A673 (cell line): ENCODE results near the gene ABHD17A. TPM values are rescaled to one million over a fixed set of nuclear protein-coding genes. Genes with fewer than 3 reads are reported as not detected.

Source experiments
- BruUV-seq: library from RNA; stranded (reverse); fragments of 400-500 nt; replicated peaks from 2 replicates; lab custom pipeline; 2021; lab: Mats Ljungman, UMichigan
- CTCF ChIA-PET: fragments of 300-600 bp; sonication (Branson Sonifier 250); formaldehyde crosslinking; loops from one replicate; lab custom pipeline; 2022; ENCODE audit warnings: antibody characterized with exemption; lab: Charles Lee
- POLR2A ChIA-PET: fragments of 300-600 bp; sonication (Branson Sonifier 250); formaldehyde crosslinking; loops from one replicate; lab custom pipeline; 2022; ENCODE audit warnings: antibody characterized with exemption; ENCODE audit not compliant: low non-redundant PET; lab: Charles Lee
- DNase-seq: peaks from one replicate; pipeline ENCODE4 v3.0.0-alpha.2; 2015; ENCODE audit warnings: low spot score
- H3K27ac ChIP-seq: fragments of 200-600 bp; sonication (generic); 2 replicates; pipeline ENCODE4 v1.5.1; 2016; ENCODE audit warnings: mixed run types, low read depth, mild to moderate bottlenecking, mixed read lengths, antibody characterized with exemption, low read length; ENCODE audit not compliant: poor library complexity, severe bottlenecking
- H3K27me3 ChIP-seq: fragments of 200-600 bp; sonication (generic); replicated peaks from 2 replicates; pipeline ENCODE4 v1.6.1; 2017; ENCODE audit warnings: mixed run types, low read depth, mild to moderate bottlenecking, mixed read lengths, antibody characterized with exemption, low read length; ENCODE audit not compliant: insufficient read depth, poor library complexity
- H3K36me3 ChIP-seq: fragments of 200-600 bp; sonication (generic); 2 replicates; pipeline ENCODE4 v1.6.1; 2016; ENCODE audit warnings: mixed run types, mild to moderate bottlenecking, mixed read lengths, antibody characterized with exemption, low read length; ENCODE audit not compliant: insufficient read depth, poor library complexity, severe bottlenecking
- H3K4me1 ChIP-seq: fragments of 200-600 bp; sonication (generic); 2 replicates; pipeline ENCODE4 v1.6.1; 2017; ENCODE audit warnings: mixed run types, mild to moderate bottlenecking, mixed read lengths, antibody characterized with exemption, low read length; ENCODE audit not compliant: insufficient read depth, poor library complexity, severe bottlenecking
- H3K4me3 ChIP-seq: fragments of 200-600 bp; sonication (generic); 2 replicates; pipeline ENCODE4 v1.5.1; 2016; ENCODE audit warnings: low read depth, mixed run types, mild to moderate bottlenecking, mixed read lengths, low read length; ENCODE audit not compliant: poor library complexity, severe bottlenecking
- H3K9me3 ChIP-seq: fragments of 200-600 bp; sonication (generic); 2 replicates; pipeline ENCODE4 v1.6.1; 2016; ENCODE audit warnings: mixed run types, low read depth, mild to moderate bottlenecking, mixed read lengths, antibody characterized with exemption, low read length; ENCODE audit not compliant: poor library complexity, severe bottlenecking
- EZH2 ChIP-seq: fragments of 200-600 bp; sonication (generic); IDR thresholded peaks from 2 replicates; pipeline ENCODE4 v1.6.1; 2017; ENCODE audit warnings: borderline replicate concordance, low read depth, mild to moderate bottlenecking, mixed read lengths, antibody characterized with exemption, low read length; ENCODE audit not compliant: poor library complexity, severe bottlenecking
- intact Hi-C: fragments of 100-400 bp; cut with micrococcal nuclease; formaldehyde crosslinking; loops from one replicate; pipeline ENCODE4 v1.10.0; 2022; ENCODE audit not compliant: unreplicated experiment
- total RNA-seq: library from RNA; stranded (reverse); gene quantifications from 2 replicates; pipeline ENCODE4 v1.2.3, GENCODE V29; 2021
- TF ChIP-seq, protein P1 (sequence below): fragments of 300-800, 200-600 bp; sonication (generic); conservative IDR thresholded peaks from 2 replicates; pipeline ENCODE4 v1.5.1; 2017; ENCODE audit warnings: low read depth, mild to moderate bottlenecking, antibody characterized with exemption, low read length, moderate library complexity, mixed read lengths

The ABHD17A gene
- total RNA-seq, 1 experiment from 2014 or later: 56.9 TPM

- no peak for DNase-seq
- BruUV-seq: no TSS peak
- Histone ChIP-seq H3K36me3 (peaks cover 7% of the 10 kb centered on the region), H3K4me1 (no peaks in the 10 kb centered on the region), H3K27ac (no peak overlapping the region), H3K4me3 (no peak overlapping the region), H3K9me3 (no peaks in the 10 kb centered on the region), H3K27me3 (no peaks in the 10 kb centered on the region)
- no peak for TF ChIP-seq EZH2
- TF ChIP-seq, protein P1, sequence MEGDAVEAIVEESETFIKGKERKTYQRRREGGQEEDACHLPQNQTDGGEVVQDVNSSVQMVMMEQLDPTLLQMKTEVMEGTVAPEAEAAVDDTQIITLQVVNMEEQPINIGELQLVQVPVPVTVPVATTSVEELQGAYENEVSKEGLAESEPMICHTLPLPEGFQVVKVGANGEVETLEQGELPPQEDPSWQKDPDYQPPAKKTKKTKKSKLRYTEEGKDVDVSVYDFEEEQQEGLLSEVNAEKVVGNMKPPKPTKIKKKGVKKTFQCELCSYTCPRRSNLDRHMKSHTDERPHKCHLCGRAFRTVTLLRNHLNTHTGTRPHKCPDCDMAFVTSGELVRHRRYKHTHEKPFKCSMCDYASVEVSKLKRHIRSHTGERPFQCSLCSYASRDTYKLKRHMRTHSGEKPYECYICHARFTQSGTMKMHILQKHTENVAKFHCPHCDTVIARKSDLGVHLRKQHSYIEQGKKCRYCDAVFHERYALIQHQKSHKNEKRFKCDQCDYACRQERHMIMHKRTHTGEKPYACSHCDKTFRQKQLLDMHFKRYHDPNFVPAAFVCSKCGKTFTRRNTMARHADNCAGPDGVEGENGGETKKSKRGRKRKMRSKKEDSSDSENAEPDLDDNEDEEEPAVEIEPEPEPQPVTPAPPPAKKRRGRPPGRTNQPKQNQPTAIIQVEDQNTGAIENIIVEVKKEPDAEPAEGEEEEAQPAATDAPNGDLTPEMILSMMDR: no peak
- ChIA-PET POLR2A (no interaction called here), CTCF (no interaction called here)
- intact Hi-C loops: no loop called here
These were observed 53.1 kb downstream of the ABHD17A start for GRCh38 chr19:1832046-1832663.

DNA sequence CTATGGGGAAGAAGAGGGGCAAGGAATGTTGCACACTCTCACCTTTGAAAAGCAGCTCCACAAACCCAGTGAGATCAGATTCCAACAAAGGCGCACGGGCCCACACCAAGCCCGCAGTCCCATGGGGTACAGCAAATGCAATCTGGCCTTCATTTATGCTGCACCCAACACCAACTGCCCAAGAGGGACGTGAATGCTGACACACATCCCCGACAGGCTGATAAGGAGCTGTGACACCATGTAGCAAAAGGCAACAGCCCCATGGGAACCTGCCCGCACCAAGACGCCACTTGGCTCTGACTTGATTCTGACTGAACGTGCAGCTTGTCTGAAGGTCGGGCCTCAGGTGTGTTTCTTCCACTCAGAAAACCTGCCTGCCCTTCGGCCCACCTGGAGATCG, 54.3 kb downstream of the ABHD17A start:
- BruUV-seq: no TSS peak
- intact Hi-C loops: no loop called here
- no peaks in the 10 kb centered on the region for H3K4me1 ChIP-seq
- H3K27ac ChIP-seq: no peak overlapping the region
- ChIA-PET CTCF (no interaction called here), POLR2A (no interaction called here)
- H3K4me3 ChIP-seq: no peak overlapping the region
- DNase-seq: no peak
- no peaks in the 10 kb centered on the region for H3K9me3 ChIP-seq
- peaks cover 7% of the 10 kb centered on the region for H3K36me3 ChIP-seq
- TF ChIP-seq, protein P1: no peak
- no peak for TF ChIP-seq EZH2
- H3K27me3 ChIP-seq: no peaks in the 10 kb centered on the region

- ChIA-PET CTCF (no interaction called here), POLR2A (interaction anchor here (0.5 kb wide), 1 partner anchor 530 kb away, joined by 10 read pairs; no protein-coding TSS in a partner anchor)
- intact Hi-C loops: no loop called here
These were observed 54.7 kb downstream of the ABHD17A start for GRCh38 chr19:1830568-1830967.

More at GRCh38 chr19:1830568-1830967, 54.7 kb downstream of the ABHD17A start:
- Histone ChIP-seq H3K36me3 (peaks cover 7% of the 10 kb centered on the region), H3K9me3 (no peaks in the 10 kb centered on the region), H3K27ac (no peak overlapping the region), H3K4me1 (no peaks in the 10 kb centered on the region), H3K4me3 (no peak overlapping the region), H3K27me3 (no peaks in the 10 kb centered on the region)
- no peak for DNase-seq
- no TSS peak for BruUV-seq
- TF ChIP-seq, protein P1: no peak
- TF ChIP-seq EZH2: no peak
